HepG2 (cell line): ENCODE measurements around the gene FAM117A. TPM values are rescaled to one million over a fixed set of nuclear protein-coding genes. Genes with fewer than 3 reads are reported as not detected.

ENCODE experiments used
- ADNP ChIP-seq: sonication (generic); formaldehyde crosslinking; IDR thresholded peaks from 2 replicates; pipeline ENCODE4 v1.4.0; 2020; ENCODE audit warnings: missing genetic modification reagents
- DR1 ChIP-seq: sonication (generic); formaldehyde crosslinking; IDR thresholded peaks from 2 replicates; pipeline ENCODE4 v1.8.0; 2021; ENCODE audit warnings: mild to moderate bottlenecking, missing genetic modification reagents, inconsistent platforms
- KDM4B ChIP-seq: sonication (generic); formaldehyde crosslinking; IDR thresholded peaks from 2 replicates; pipeline ENCODE4 v1.4.0; 2020; ENCODE audit warnings: missing genetic modification reagents
- PHF8 ChIP-seq: sonication (generic); formaldehyde crosslinking; IDR thresholded peaks from 2 replicates; pipeline ENCODE4 v1.5.0; 2020; ENCODE audit warnings: missing genetic modification reagents
- PITX1 ChIP-seq: sonication (generic); formaldehyde crosslinking; IDR thresholded peaks from 2 replicates; pipeline ENCODE4 v1.5.1; 2020; ENCODE audit warnings: mild to moderate bottlenecking, missing genetic modification reagents
- SAFB2 ChIP-seq: sonication (generic); formaldehyde crosslinking; IDR thresholded peaks from 2 replicates; pipeline ENCODE4 v1.5.1; 2020; ENCODE audit warnings: missing genetic modification reagents, low read depth, mild to moderate bottlenecking, borderline replicate concordance
- TFDP1 ChIP-seq: IDR thresholded peaks from 2 replicates; pipeline ENCODE4 v1.6.1; 2016; ENCODE audit warnings: missing compliant biosample characterization, missing genetic modification reagents, borderline replicate concordance
- ZFP41 ChIP-seq: sonication (generic); formaldehyde crosslinking; IDR thresholded peaks from 2 replicates; pipeline ENCODE4 v1.4.0; 2020; ENCODE audit warnings: mild to moderate bottlenecking, missing genetic modification reagents, borderline replicate concordance
- ZFP91 ChIP-seq: sonication (generic); formaldehyde crosslinking; IDR thresholded peaks from 2 replicates; pipeline ENCODE4 v1.9.0; 2022; ENCODE audit warnings: missing genetic modification reagents, mild to moderate bottlenecking, borderline replicate concordance
- ZIK1 ChIP-seq: sonication (generic); formaldehyde crosslinking; IDR thresholded peaks from 2 replicates; pipeline ENCODE4 v1.5.0; 2020; ENCODE audit warnings: mild to moderate bottlenecking, low read depth, missing genetic modification reagents, borderline replicate concordance
- ZNF3 ChIP-seq: IDR thresholded peaks from 2 replicates; pipeline ENCODE4 v1.7.0; 2017; ENCODE audit warnings: inconsistent platforms
- ZNF33A ChIP-seq: sonication (generic); formaldehyde crosslinking; IDR thresholded peaks from 2 replicates; pipeline ENCODE4 v1.5.1; 2020; ENCODE audit warnings: missing genetic modification reagents, mild to moderate bottlenecking, moderate library complexity, borderline replicate concordance
- ZNF350 ChIP-seq: sonication (generic); formaldehyde crosslinking; IDR thresholded peaks from 2 replicates; pipeline ENCODE4 v1.4.0; 2020; ENCODE audit warnings: mild to moderate bottlenecking, low read depth, missing genetic modification reagents, borderline replicate concordance
- ZNF556 ChIP-seq: sonication (generic); formaldehyde crosslinking; IDR thresholded peaks from 2 replicates; pipeline ENCODE4 v1.4.0; 2020; ENCODE audit warnings: mild to moderate bottlenecking, missing genetic modification reagents, borderline replicate concordance
- polyA plus RNA-seq, 8 experiments: library from polyadenylated mRNA; depleted of rRNA in 3 of 8; stranded (reverse) in 7 of 8; unstranded in 1 of 8; fragments of >200 nt; fragmentation: Illumina TruSeq in 4 of 8; extraction: Trizol in 4 of 8; gene quantifications; 2 replicates each; pipeline versions ENCODE4 v1.2.1 to v1.2.3, GENCODE V29; 2011 to 2016; ENCODE audit warnings: low read depth in 4 of 8, missing spikeins in 1 of 8, mixed read lengths in 1 of 8; ENCODE audit not compliant: insufficient read depth in 1 of 8
- total RNA-seq, 5 experiments: library from RNA; depleted of rRNA; stranded (reverse); fragments of >200 nt; fragmentation: Illumina TruSeq; extraction: Trizol; gene quantifications; 2 replicates each; pipeline ENCODE4 v1.2.3, GENCODE V29; 2016; ENCODE audit warnings: low read depth in 1 of 5
- TF ChIP-seq, protein P1 (sequence below): sonication (generic); formaldehyde crosslinking; IDR thresholded peaks from 2 replicates; pipeline ENCODE4 v1.4.0; 2020; ENCODE audit warnings: mild to moderate bottlenecking, missing genetic modification reagents
- TF ChIP-seq, protein P2 (sequence below), 2 experiments: sonication (generic) in 1 of 2; formaldehyde crosslinking in 1 of 2; IDR thresholded peaks; 2 replicates each; pipeline versions ENCODE4 v1.4.0 to v1.6.1; 2016 to 2020; ENCODE audit warnings: borderline replicate concordance in 1 of 2, low read depth in 1 of 2, mild to moderate bottlenecking in 1 of 2, missing genetic modification reagents in 1 of 2
- TF ChIP-seq, protein P3 (sequence below): sonication (generic); formaldehyde crosslinking; IDR thresholded peaks from 2 replicates; pipeline ENCODE4 v1.8.0; 2022; ENCODE audit warnings: mild to moderate bottlenecking, missing genetic modification reagents

Gene FAM117A
- total and polyA plus RNA-seq, 2 of the 13 experiments (the other 11 are each of a cell fraction or from before 2014, with no cell fraction given), result 12.1 to 19.8 TPM

DNA sequence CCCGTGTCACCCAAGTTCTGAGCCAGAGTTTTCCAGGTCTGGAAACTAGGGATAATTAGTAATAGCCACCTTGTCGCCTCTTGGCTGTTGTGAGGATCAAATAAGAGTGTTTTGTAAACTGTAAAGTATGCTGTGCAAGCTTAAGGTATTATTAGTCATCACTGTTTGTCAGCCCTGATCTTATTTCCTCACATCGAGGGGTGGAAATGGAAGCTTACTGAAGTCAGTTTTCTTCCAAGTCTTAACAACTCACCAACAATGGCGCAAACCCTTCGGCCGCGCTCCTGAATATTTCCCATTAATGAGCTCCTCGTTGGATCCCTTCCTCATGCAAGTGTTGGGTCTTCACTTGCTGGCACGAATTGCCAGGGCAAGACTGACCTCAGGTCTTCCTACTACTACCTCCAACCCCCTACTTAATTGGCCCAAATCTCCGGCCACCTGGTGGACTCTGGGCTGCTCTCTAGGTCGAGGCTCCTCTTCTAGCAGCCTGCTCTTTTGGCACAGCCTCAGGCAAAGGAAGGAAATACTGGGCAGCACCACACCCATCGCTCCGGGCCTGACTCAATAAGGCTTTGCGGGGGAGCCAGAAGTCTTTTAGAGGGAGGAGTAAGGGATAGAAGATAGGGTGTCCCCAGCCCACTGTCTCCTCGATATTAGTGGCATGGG, 55.3 kb downstream of the FAM117A start (continued):
- TF ChIP-seq TFDP1 (no peak), ZNF556 (CRISPR knock-in tag) (0 out of 2 replicates have a peak, but pooled peaks have one; percentile 31), KDM4B (no peak), PITX1 (CRISPR knock-in tag) (no peak), ZFP41 (0 out of 2 replicates have a peak, but pooled peaks have one; percentile 24), ZNF3 (CRISPR knock-in tag) (no peak), DR1 (CRISPR knock-in tag) (no peak), ZIK1 (CRISPR knock-in tag) (no peak), ZNF350 (CRISPR knock-in tag) (no peak; the same call in 1 of the 2 replicates), ZFP91 (CRISPR knock-in tag) (no peak), SAFB2 (CRISPR knock-in tag) (0 out of 2 replicates have a peak, but pooled peaks have one; percentile 15), ZNF33A (no peak), ADNP (CRISPR knock-in tag) (no peak), PHF8 (no peak)
- TF ChIP-seq, protein P1, sequence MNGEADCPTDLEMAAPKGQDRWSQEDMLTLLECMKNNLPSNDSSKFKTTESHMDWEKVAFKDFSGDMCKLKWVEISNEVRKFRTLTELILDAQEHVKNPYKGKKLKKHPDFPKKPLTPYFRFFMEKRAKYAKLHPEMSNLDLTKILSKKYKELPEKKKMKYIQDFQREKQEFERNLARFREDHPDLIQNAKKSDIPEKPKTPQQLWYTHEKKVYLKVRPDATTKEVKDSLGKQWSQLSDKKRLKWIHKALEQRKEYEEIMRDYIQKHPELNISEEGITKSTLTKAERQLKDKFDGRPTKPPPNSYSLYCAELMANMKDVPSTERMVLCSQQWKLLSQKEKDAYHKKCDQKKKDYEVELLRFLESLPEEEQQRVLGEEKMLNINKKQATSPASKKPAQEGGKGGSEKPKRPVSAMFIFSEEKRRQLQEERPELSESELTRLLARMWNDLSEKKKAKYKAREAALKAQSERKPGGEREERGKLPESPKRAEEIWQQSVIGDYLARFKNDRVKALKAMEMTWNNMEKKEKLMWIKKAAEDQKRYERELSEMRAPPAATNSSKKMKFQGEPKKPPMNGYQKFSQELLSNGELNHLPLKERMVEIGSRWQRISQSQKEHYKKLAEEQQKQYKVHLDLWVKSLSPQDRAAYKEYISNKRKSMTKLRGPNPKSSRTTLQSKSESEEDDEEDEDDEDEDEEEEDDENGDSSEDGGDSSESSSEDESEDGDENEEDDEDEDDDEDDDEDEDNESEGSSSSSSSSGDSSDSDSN (CRISPR knock-in tag), result no peak
- TF ChIP-seq, protein P2, sequence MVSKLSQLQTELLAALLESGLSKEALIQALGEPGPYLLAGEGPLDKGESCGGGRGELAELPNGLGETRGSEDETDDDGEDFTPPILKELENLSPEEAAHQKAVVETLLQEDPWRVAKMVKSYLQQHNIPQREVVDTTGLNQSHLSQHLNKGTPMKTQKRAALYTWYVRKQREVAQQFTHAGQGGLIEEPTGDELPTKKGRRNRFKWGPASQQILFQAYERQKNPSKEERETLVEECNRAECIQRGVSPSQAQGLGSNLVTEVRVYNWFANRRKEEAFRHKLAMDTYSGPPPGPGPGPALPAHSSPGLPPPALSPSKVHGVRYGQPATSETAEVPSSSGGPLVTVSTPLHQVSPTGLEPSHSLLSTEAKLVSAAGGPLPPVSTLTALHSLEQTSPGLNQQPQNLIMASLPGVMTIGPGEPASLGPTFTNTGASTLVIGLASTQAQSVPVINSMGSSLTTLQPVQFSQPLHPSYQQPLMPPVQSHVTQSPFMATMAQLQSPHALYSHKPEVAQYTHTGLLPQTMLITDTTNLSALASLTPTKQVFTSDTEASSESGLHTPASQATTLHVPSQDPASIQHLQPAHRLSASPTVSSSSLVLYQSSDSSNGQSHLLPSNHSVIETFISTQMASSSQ (IDR thresholded peaks at IDR 0.05; ENCODE audit: low read depth), result no peak
- TF ChIP-seq, protein P2 (CRISPR knock-in tag; IDR thresholded peaks at IDR 0.05; ENCODE audit: borderline replicate concordance), result 0 out of 2 replicates have a peak, but pooled peaks have one; percentile 7
- TF ChIP-seq, protein P3, sequence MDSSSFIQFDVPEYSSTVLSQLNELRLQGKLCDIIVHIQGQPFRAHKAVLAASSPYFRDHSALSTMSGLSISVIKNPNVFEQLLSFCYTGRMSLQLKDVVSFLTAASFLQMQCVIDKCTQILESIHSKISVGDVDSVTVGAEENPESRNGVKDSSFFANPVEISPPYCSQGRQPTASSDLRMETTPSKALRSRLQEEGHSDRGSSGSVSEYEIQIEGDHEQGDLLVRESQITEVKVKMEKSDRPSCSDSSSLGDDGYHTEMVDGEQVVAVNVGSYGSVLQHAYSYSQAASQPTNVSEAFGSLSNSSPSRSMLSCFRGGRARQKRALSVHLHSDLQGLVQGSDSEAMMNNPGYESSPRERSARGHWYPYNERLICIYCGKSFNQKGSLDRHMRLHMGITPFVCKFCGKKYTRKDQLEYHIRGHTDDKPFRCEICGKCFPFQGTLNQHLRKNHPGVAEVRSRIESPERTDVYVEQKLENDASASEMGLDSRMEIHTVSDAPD, result no peak
